Measurements from ENCODE around the gene OR1A1. TPM values are rescaled to one million over a fixed set of nuclear protein-coding genes. Genes with fewer than 3 reads are reported as not detected.
"Not testable (repeated sequence)": the region's sequence is repeated elsewhere in the genome, so short reads cannot be mapped to it uniquely, and the experiment has no call there.

Gene OR1A1
- total RNA-seq, 2 donors from 2014 or later = not detected

DNA sequence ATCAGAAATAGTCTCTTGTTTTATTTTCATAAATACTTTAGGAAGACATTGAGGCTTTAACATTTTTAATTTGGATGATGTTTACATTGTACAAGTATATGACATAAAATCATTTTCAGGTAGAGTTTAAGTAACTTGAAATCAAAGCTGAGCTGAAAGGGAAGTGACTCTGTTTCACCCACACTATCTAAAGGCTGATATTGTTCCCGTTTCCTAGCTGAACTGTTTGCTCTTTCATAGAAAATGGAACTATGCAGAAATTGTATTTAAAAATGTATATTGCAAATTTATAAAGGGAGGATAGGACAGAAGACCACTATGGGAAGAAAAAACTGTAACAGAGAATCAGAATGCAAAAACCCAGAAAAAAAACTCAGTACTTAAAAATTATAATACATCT is 37.4 kb downstream of the OR1A1 start:
- H3K4me1 ChIP-seq (replicated peaks); H3K9me3 ChIP-seq; H3K27ac ChIP-seq; DNase-seq (ENCODE audit: low spot score); H3K27me3 ChIP-seq (replicated peaks; ENCODE audit: insufficient read depth); intact Hi-C loops (cut with DNase I); H3K4me3 ChIP-seq; H3K36me3 ChIP-seq: not testable (repeated sequence)
- 75% methylated on average over 1 of the region's 1 CpG for WGBS

DNA sequence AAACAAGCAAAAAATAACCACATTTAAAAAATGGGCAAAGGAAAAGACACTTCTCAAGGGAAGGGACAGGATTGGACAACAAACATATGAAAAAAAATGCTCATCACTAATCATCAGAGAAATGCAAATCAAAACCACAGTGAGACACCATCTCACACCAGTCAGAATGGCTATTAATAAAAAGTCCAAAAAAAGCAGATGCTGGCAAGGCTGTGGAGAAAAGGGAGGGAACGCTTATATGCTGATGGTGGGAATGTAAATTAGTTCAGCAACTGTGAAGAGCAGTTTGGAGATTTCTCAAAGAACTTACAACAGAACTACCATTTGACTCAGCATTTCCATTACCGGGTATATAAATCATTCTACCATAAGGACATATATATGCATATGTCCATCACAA is 41.5 kb downstream of the OR1A1 start:
- intact Hi-C loops (cut with DNase I); H3K4me1 ChIP-seq (replicated peaks); H3K9me3 ChIP-seq; DNase-seq (ENCODE audit: low spot score); H3K27ac ChIP-seq; H3K4me3 ChIP-seq; H3K27me3 ChIP-seq (replicated peaks; ENCODE audit: insufficient read depth); H3K36me3 ChIP-seq: not testable (repeated sequence)
- WGBS = no CpG with 5 or more reads among the region's 2 CpGs

GRCh38 chr17:3256575-3256974 is 49.1 kb downstream of the OR1A1 start:
- no peaks in the 10 kb centered on the region for H3K9me3 ChIP-seq
- no peak overlapping the region for H3K27ac ChIP-seq
- intact Hi-C loops (cut with DNase I) = no loop called here
- 90% methylated on average over 8 of the region's 8 CpGs for WGBS
- H3K36me3 ChIP-seq = no peaks in the 10 kb centered on the region
- TF ChIP-seq, protein P1, sequence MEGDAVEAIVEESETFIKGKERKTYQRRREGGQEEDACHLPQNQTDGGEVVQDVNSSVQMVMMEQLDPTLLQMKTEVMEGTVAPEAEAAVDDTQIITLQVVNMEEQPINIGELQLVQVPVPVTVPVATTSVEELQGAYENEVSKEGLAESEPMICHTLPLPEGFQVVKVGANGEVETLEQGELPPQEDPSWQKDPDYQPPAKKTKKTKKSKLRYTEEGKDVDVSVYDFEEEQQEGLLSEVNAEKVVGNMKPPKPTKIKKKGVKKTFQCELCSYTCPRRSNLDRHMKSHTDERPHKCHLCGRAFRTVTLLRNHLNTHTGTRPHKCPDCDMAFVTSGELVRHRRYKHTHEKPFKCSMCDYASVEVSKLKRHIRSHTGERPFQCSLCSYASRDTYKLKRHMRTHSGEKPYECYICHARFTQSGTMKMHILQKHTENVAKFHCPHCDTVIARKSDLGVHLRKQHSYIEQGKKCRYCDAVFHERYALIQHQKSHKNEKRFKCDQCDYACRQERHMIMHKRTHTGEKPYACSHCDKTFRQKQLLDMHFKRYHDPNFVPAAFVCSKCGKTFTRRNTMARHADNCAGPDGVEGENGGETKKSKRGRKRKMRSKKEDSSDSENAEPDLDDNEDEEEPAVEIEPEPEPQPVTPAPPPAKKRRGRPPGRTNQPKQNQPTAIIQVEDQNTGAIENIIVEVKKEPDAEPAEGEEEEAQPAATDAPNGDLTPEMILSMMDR (IDR thresholded peaks at IDR 0.05) = no peak
- no peak for TF ChIP-seq POLR2AphosphoS5 (IDR thresholded peaks at IDR 0.05)
- no peak for TF ChIP-seq POLR2A (IDR thresholded peaks at IDR 0.05)
- H3K27me3 ChIP-seq (replicated peaks; ENCODE audit: insufficient read depth) = no peaks in the 10 kb centered on the region
- no peak for DNase-seq (ENCODE audit: low spot score)
- H3K4me1 ChIP-seq (replicated peaks) = no peaks in the 10 kb centered on the region
- H3K4me3 ChIP-seq = no peak overlapping the region

- DNase-seq (ENCODE audit: low spot score) = no peak
- Histone ChIP-seq H3K27ac (no peak overlapping the region), H3K27me3 (replicated peaks; ENCODE audit: insufficient read depth) (no peaks in the 10 kb centered on the region), H3K4me1 (replicated peaks) (no peaks in the 10 kb centered on the region), H3K36me3 (no peaks in the 10 kb centered on the region), H3K9me3 (no peaks in the 10 kb centered on the region), H3K4me3 (no peak overlapping the region)
- TF ChIP-seq POLR2AphosphoS5 (IDR thresholded peaks at IDR 0.05) (no peak), POLR2A (IDR thresholded peaks at IDR 0.05) (no peak)
- TF ChIP-seq, protein P1 (IDR thresholded peaks at IDR 0.05) = no peak
- 82% methylated on average over 1 of the region's 1 CpG for WGBS
- intact Hi-C loops (cut with DNase I) = no loop called here
Observed at GRCh38 chr17:3260163-3260562, 52.7 kb downstream of the OR1A1 start.

GRCh38 chr17:3260600-3260999 is 53.1 kb downstream of the OR1A1 start:
- intact Hi-C loops (cut with DNase I) = no loop called here
- Histone ChIP-seq H3K36me3 (no peaks in the 10 kb centered on the region), H3K9me3 (no peaks in the 10 kb centered on the region), H3K27ac (no peak overlapping the region), H3K4me1 (replicated peaks) (no peaks in the 10 kb centered on the region), H3K4me3 (no peak overlapping the region), H3K27me3 (replicated peaks; ENCODE audit: insufficient read depth) (no peaks in the 10 kb centered on the region)
- 82% methylated on average over 13 of the region's 13 CpGs for WGBS
- DNase-seq (ENCODE audit: low spot score) = no peak
- TF ChIP-seq POLR2A (IDR thresholded peaks at IDR 0.05) (no peak), POLR2AphosphoS5 (IDR thresholded peaks at IDR 0.05) (no peak)
- TF ChIP-seq, protein P1 (IDR thresholded peaks at IDR 0.05) = no peak

Other genes with a start within 250 kb of the OR1A1 start
- not detected for gene OR1D5, start 144.1 kb upstream of the OR1A1 start, total RNA-seq
- gene OR1D2, start 103.2 kb upstream of the OR1A1 start, total RNA-seq = not detected
- gene OR1G1, start 80.1 kb upstream of the OR1A1 start, total RNA-seq = not detected
- gene OR1A2, start 10.1 kb upstream of the OR1A1 start, total RNA-seq = not detected
- gene OR3A1, start 90.7 kb downstream of the OR1A1 start, total RNA-seq = 1 to 10 TPM in 1 of 2 donors, not detected in 1; 2.8 TPM
- 1 to 10 TPM in 1 of 2 donors, not detected in 1; 7.9 TPM for gene OR3A2, start 178.6 kb downstream of the OR1A1 start, total RNA-seq
- gene OR1E1, start 190.7 kb downstream of the OR1A1 start, total RNA-seq = not detected
- not detected for gene OR3A3, start 203.7 kb downstream of the OR1A1 start, total RNA-seq
- not detected for gene OR1E2, start 226.2 kb downstream of the OR1A1 start, total RNA-seq

Measured in prostate gland (tissue), 2 donors.